Measurements from ENCODE around the gene WEE2.
"Not testable (repeated sequence)": the region's sequence is repeated elsewhere in the genome, so short reads cannot be mapped to it uniquely, and the experiment has no call there.

The WEE2 gene

DNA sequence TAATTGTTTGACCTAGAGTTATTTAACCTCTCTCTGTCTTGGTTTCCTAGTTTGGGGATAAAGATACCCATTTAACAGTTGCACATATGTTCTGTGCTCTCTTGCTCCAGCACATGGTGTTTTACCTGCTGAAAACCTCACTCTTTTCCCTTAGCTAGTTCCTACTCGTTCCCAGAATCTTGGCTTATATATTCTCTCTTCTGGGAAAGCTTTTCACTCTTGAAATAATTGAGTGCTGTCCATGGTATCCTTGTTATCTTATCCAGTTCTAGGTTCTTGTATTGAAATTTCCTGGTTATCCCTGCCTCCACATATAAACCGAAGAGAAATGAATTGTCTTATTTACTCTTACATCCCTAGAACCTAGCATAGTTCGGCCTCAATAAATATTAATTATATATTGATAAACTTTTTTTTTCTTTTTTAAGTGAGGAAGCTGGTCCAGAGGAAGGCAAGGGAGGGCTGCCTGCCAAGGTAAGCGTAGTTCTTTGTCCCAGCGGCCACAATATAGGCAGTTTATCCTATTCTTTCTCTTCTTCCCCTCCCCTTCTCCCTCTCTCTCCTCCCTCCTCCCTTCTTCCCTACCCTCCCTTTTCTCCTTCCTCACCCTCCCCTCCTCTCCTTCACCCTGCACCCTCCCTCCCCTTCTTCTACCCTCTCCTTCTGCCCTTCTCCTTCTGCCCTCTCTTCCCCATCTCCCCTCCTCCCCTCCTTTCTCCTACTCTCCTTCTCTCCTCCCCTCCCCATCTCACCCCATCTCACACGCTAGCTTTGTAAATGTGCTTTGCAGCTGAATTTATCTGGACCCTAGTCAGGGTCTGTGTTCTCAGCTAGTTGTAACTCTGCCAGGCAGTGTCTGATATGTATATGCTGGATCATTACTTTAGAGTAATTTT lies 7.9 kb downstream of the WEE2 start:
- DNase-seq, result no peak

DNA sequence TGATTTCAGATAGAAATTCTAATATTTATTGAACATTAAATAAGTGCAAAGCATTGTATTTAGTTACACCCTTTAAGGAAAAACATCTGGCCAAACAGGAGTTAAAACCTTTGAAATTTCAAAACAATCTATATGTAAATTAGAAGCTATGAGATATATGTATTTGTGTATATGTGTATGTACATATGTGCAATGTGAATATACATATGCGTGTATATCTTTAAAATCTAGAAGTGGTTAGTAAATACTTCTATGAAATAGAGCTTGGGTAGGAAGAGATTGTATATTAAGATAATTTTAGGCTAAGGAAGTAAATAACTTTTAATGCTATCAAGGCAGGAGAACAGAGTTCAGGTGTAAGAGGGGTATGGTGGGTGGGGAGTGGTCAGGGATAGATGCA lies 9.3 kb downstream of the WEE2 start:
- DNase-seq, result no peak

DNA sequence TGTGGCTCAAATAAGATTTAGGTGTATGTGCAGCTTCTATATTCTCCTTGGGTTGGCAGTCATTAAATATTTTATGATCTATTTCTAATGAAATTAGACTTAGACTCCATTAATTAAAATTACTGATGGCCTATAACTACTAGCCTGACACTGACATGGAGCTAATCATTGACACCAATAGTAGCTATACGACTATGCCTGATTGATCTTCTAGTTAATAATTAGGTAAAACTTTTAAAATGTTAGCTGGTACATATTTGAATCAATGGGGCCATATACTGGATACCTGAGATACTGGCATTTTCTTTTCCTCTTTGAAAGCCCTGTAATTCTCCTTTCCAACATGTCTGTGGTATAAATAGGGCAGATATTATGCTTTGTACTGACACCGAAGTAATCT lies 14.4 kb downstream of the WEE2 start:
- no peak for DNase-seq

DNA sequence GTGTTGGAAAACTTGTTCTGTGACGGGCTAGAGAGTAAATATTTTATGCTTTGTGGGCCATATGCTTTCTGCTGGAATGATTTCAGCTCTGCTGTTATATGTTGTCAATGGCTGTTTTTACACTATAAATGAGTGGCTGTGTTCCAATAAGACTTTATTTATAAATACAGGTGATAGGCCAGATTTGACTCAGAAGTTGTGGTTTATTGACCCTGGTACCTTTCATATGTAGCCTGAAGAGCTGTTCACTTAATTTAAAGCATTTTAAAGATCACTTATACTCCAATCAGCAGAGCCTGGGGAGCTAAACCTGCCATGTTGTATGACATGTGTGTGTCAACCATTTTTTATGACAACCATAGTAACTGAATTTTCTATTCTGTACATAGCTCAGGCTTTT lies 20.9 kb downstream of the WEE2 start:
- DNase-seq, result no peak

DNA sequence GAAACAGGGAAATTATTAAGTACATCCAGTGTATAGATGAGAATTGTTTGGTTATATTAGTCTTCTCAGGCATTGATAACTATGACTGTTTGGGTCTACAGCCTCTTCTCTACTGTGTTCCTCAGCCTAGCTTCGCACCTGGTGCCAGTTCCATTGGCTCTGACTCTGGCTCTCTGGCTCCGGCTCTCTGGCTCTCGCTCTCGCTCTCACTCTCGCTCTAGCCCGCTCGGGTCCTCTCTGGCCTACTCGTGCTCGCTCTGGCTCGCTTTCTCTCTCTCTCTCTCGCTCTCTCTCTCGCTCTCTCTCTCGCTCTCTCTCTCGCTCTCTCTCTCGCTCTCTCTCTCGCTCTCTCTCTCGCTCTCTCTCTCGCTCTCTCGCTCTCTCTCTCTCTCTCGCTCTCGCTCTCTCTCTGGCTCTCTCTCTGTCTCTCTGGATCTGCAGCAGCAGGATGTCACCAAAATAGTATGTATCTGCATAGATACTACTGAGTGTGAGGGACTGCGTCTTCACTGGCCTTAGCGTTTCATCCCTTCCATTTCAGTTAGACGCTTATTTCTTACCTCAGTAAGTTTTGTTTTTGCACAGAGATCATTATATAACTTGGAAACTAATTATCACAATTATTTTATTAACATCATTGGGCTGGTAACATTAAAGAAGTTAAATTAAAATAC lies 23.5 kb downstream of the WEE2 start:
- DNase-seq, result no peak

DNA sequence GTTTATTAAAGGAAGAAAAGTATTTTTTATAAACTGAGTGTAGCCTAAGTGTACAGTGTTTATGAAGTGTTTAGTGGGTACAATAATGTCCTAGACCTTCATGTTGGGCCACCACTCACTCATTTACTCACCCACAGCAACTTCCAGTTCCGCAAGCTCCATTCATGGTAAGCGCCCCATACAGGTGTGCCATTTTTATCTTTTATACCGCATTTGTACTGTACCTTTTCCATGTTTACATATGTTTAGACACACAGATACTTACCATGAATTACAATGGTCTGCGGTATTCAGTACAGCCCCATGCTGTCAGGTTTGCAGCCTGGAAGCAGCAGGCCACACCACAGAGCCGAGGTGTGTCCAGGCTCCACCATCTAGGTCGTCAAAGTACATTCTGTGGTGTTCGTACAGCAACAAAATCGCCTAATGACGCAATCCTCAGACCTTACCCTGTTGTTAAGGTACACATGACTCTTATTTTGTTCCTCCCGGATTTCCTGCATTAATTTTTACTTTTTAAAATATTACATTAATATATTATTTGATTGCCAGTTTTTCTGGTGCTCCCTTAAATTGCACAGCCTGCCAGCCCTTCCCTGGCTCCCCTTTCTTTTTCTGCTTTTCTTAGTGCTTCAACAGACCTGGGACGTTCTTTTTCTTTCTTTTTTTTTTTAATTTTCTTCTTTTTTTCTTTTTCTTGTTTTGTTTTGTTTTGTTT lies 29.1 kb downstream of the WEE2 start:
- no peak for DNase-seq

DNA sequence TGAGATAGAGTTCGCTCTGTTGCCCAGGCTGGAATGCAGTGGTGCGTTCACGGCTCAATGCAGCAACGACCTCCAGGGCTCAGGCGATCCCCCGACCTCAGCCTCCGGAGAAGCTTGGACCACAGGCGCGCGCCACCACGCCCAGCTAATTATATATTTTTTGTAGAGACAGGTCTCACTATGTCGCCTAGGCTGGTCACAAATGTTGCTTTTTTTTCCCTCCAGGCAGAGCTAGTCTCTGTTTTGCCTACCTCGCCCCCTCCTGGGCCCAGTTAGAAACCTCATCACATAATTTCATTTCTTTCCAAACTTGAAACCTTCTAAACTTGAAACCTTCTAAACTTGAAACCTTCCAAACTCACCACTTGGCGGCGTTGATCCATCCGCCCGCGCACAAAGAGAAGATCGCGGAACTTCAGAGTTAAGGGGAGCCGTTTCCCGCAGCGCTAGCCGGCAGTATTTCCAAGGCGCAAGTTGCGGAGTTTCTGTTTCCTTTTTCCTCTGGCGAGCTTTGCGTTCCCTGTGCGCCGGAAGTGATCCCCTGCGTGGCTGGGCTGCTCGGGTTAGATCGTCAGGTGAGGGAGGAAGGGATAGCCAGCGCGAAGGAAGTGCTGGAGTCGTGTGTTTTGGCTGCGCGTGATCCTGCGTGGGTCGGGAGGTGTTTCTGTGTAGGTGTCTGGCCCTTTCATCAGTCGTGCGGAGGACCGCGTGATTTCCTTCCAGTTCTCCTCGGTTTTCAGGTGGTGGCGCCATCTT lies 29.9 kb downstream of the WEE2 start, which contains the start of gene SSBP1:
Gene SSBP1, plus strand, starts transcription at position 523 of the 756 bp plus-strand sequence. CDS start 809 bp downstream, outside the sequence.
- peak; percentile 93 for DNase-seq

DNA sequence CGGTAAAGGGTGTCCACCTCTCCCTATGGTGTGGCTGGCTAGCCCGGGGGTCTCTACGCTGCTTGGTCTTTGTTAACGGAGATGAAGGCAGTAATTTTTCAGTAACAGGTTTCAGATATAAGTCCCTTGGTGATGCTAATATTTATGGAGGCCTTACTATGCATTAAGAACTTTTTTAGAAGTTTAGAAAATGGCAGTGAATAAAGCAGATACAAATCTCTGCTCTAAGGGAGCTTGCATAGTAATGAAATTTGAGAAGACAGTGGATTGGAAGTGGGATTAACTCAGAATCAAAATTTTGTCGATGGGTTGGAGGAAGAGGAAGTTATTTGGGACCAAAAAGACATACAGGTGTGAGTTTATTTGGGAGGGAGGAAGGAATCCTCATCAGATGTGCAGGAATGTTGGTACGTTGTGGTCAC lies 30.4 kb downstream of the WEE2 start:
- no peak for DNase-seq

DNA sequence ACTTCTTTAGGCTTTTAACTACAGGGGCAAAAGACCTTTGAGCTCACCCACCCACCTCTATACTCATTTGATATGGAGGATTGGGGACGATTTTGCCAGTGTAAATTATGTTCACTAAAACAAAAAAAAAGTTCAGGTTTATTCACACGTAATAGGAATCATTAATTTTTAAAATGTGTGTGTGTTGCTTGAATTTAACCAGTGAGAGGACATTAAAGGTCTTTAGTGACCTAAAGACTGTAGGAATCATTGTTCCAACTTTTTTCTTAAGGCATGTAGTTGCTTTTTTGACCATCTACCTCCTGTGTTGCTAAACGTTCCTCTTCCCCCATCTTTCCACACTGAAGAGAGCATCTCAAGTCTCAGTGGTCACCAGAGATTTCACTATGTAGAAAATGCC lies 31.1 kb downstream of the WEE2 start:
- no peak for DNase-seq

DNA sequence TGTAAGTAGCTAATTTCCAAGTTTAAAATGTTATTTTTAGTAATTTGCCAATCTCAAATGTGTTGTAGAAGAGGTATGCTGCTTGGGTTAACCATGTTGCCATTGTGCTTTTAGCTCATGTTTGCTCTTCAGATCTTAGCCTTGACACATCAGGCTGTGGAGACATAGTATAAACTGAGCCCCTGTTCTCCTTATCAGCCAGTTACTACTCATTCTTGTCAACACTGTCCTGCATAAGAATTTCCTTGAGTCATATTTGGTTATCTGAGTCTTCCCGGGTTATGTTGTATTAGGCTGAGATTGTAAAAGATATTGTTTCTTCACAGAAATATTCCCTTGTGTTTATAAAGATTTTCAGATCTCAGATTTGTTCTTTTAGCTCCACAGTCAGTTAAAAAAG lies 34.1 kb downstream of the WEE2 start:
- no peak for DNase-seq

DNA sequence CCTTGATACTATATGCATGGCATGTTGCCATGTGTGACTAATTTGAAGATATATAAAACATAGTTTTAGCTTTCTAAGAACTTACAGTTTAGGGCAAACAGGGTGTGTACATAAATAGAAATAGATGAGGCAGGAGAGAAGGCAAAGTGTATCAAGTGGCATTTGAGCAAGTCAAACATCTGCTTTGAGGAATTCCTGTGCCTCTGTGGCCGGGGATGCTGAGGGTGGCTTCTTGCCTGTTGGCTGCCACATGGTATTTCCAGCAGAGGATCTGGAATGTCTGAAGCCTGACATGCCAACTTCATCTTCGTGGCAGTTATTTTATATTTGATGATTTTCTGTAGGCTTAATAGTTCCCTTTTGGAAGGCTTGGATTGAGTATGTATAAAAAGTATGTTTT lies 36.0 kb downstream of the WEE2 start:
- DNase-seq, result no peak

DNA sequence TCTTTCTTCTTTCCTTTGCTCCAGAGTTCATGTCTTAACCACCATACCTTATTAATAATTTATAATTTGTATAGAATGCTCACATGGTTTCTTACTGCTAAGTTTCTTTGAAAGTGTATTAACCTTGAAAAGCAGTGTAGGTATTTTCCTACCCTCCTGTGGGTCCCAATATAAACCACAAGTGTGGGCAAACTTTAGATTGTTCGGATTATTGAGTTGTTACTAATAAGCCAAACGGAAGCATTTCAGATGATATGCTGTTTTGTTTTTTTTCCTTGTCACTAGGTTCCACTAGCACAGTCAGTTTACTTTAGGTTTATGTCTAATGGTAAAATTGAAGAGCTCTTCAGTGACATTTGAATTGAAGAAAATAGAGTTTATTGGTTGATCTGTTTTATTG lies 40.2 kb downstream of the WEE2 start:
- DNase-seq, result no peak

DNA sequence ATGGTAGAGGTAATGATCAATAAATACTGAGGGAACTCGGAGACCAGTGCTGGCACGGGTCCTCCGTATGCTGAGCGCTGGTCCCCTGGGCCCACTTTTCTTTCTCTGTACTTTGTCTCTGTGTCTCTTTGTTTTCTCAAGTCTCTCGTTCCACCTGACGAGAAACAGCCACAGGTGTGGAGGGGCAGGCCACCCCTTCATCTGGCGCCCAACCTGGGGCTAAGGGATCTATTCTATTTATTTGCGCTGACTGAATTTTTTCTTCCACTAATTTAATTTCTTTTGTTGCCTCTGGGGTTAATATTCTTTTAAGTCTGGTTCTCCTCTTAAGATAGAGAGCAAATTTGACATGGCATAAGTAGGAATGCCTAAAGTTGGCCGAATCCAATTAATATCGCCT lies 43.8 kb downstream of the WEE2 start:
- not testable (repeated sequence) for DNase-seq

DNA sequence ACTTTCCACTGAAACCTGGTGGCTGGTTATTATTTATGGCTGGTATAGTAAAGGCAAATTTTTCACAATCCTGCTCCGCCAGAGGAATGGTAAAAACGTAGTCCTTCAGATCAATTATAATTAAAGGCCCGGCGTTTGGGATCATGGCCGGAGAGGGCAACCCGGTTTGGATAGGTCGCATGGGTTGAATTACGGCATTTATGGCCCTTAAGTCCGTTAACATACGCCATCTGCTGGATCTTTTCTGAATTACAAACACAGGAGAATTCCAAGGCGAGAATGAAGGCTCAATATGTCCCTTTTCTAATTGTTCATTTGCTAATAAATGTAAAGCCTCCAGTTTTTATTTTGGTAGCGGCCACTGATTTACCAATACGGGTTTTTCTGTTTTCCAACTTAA lies 44.5 kb downstream of the WEE2 start:
- DNase-seq, result no peak

DNA sequence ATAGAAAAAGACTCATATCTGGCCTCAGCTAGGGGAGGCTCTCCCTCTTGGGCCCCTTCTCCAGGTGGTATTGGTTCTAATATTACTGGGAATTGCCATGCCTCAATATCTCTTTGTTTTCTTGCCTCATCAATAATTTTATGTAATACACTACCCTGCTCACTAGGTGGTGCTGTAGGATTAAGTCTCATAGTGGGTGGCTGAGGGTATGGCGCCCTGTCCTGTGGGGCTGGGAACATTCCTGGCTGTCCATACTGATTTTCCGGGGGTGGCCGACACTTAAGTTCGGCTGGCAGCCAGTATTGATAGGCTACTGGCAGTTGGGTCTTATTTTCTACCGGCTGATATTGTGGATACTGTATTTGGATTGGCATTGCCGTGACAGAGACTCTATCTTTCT lies 46.8 kb downstream of the WEE2 start:
- DNase-seq, result no peak

DNA sequence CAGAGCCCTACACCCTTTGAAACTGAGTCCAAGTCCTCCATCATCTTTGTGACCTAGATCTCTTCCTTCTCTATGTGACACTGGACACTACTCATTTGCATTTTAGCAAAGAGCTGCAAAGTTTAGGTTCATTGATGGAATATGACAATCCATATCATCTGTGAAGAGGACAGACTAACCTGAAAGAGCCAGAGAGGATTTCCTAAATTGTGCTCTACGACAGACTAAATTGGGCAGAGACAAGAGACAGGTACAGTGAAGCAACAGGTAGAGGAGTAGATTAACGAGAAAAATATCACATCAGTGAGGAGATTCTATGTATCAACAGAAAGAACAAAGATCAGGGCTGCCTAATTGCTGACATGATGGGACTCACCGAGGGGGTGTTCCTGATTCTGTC lies 55.6 kb downstream of the WEE2 start, which contains the start of gene TAS2R3:
Gene TAS2R3, plus strand, starts transcription at position 301 of the 400 bp plus-strand sequence. Its CDS starts 62 bp downstream, at position 363.
- DNase-seq, result no peak

DNA sequence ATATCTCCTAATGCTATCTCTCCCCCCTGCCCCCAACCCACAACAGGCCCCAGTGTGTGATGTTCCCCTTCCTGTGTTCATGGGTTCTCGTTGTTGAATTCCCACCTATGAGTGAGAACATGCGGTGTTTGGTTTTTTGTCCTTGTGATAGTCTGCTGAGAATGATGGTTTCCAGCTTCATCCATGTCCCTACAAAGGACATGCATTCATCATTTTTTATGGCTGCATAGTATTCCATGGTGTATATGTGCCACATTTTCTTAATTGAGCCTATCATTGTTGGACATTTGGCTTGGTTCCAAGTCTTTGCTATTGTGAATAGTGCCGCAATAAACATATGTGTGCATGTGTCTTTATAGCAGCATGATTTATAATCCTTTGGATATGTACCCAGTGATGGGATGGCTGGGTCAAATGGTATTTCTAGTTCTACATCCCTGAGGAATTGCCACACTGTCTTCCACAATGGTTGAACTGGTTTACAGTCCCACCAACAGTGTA lies 62.0 kb downstream of the WEE2 start:
- DNase-seq, result not testable (repeated sequence)

DNA sequence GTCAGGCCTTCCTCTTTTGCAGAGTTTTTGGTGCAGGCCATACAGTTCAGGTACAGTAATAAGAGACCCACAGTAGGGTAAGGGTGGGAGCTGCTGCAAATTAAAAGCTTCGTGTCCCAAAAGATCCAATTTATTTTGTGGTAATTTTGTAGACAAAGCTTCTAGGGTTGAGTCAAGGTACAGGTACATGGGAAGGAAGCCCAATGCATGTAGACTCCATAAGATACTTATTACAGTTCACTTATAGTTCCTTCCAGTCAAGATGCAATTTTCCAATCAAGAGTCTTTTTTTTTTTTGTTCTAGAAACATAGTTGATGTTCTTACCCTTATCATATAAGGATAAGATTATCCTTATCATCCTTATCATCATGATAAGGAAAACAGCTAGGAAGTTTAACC lies 68.2 kb downstream of the WEE2 start, which contains the start of gene TAS2R4:
Gene TAS2R4, plus strand, starts transcription at position 301 of the 400 bp plus-strand sequence. CDS start 1,815 bp downstream, outside the sequence.
- DNase-seq, result no peak
